Measurements from ENCODE around the gene UGT1A4.

UGT1A4 gene

GRCh38 chr2:233718552-233718951 lies at the start of gene UGT1A4:
Gene UGT1A4 (plus strand): TSS chr2:233718736. CDS start chr2:233718821, 85 bp downstream.
- H2AFZ ChIP-seq, result no peak within 1 kb of the TSS
- H3K4me2 ChIP-seq (ENCODE audit: low read length), result no peak within 1 kb of the TSS
- H3K27me3 ChIP-seq (ENCODE audit: control insufficient read depth, insufficient read depth, low read length), result no peaks in the 10 kb centered on the region
- no peaks in the 10 kb centered on the region for H3K4me1 ChIP-seq
- no peaks in the 10 kb centered on the region for H3K79me2 ChIP-seq
- H3K36me3 ChIP-seq (ENCODE audit: control insufficient read depth, insufficient read depth, low read length), result no peaks in the 10 kb centered on the region
- H3K9me3 ChIP-seq (ENCODE audit: control insufficient read depth, low read length), result no peaks in the 10 kb centered on the region
- no peak for TF ChIP-seq CTCF (IDR thresholded peaks at IDR 0.05)
- H3K4me3 ChIP-seq (ENCODE audit: low read depth, low read length), result no peak within 1 kb of the TSS
- H3K27ac ChIP-seq, result no peak within 1 kb of the TSS
- H3K9ac ChIP-seq, result no peak within 1 kb of the TSS

- Histone ChIP-seq H3K36me3 (ENCODE audit: control insufficient read depth, insufficient read depth, low read length) (no peaks in the 10 kb centered on the region), H2AFZ (no peak within 1 kb of the TSS), H3K4me2 (ENCODE audit: low read length) (no peak within 1 kb of the TSS), H3K4me1 (no peaks in the 10 kb centered on the region), H3K27me3 (ENCODE audit: control insufficient read depth, insufficient read depth, low read length) (no peaks in the 10 kb centered on the region), H3K27ac (no peak within 1 kb of the TSS), H3K4me3 (ENCODE audit: low read depth, low read length) (no peak within 1 kb of the TSS), H3K9me3 (ENCODE audit: control insufficient read depth, low read length) (no peaks in the 10 kb centered on the region), H3K79me2 (no peaks in the 10 kb centered on the region), H3K9ac (no peak within 1 kb of the TSS)
- no peak for TF ChIP-seq CTCF (IDR thresholded peaks at IDR 0.05)
These were observed 47.0 kb upstream of the UGT1A4 start, which contains the start of gene UGT1A9 for GRCh38 chr2:233671290-233672161. Gene UGT1A9 (plus strand): TSS chr2:233671898. CDS start chr2:233671935, 37 bp downstream.

GRCh38 chr2:233672886-233673285 lies 45.6 kb upstream of the UGT1A4 start:
- Histone ChIP-seq H3K4me2 (ENCODE audit: low read length) (no peak overlapping the region), H3K4me1 (no peaks in the 10 kb centered on the region), H3K27me3 (ENCODE audit: control insufficient read depth, insufficient read depth, low read length) (no peaks in the 10 kb centered on the region), H3K4me3 (ENCODE audit: low read depth, low read length) (no peak overlapping the region), H2AFZ (no peak overlapping the region), H3K79me2 (no peaks in the 10 kb centered on the region), H3K9ac (no peak overlapping the region), H3K36me3 (ENCODE audit: control insufficient read depth, insufficient read depth, low read length) (no peaks in the 10 kb centered on the region), H3K27ac (no peak overlapping the region), H3K9me3 (ENCODE audit: control insufficient read depth, low read length) (no peaks in the 10 kb centered on the region)
- TF ChIP-seq CTCF (IDR thresholded peaks at IDR 0.05), result no peak

GRCh38 chr2:233673896-233674295 lies 44.6 kb upstream of the UGT1A4 start:
- H3K9ac ChIP-seq, result no peak overlapping the region
- H2AFZ ChIP-seq, result no peak overlapping the region
- H3K36me3 ChIP-seq (ENCODE audit: control insufficient read depth, insufficient read depth, low read length), result no peaks in the 10 kb centered on the region
- H3K4me3 ChIP-seq (ENCODE audit: low read depth, low read length), result no peak overlapping the region
- H3K27me3 ChIP-seq (ENCODE audit: control insufficient read depth, insufficient read depth, low read length), result no peaks in the 10 kb centered on the region
- no peaks in the 10 kb centered on the region for H3K9me3 ChIP-seq (ENCODE audit: control insufficient read depth, low read length)
- H3K79me2 ChIP-seq, result no peaks in the 10 kb centered on the region
- TF ChIP-seq CTCF (IDR thresholded peaks at IDR 0.05), result no peak
- H3K4me1 ChIP-seq, result no peaks in the 10 kb centered on the region
- H3K27ac ChIP-seq, result no peak overlapping the region
- no peak overlapping the region for H3K4me2 ChIP-seq (ENCODE audit: low read length)

- H3K36me3 ChIP-seq (ENCODE audit: control insufficient read depth, insufficient read depth, low read length), result no peaks in the 10 kb centered on the region
- no peaks in the 10 kb centered on the region for H3K4me1 ChIP-seq
- H3K9ac ChIP-seq, result no peak overlapping the region
- H3K4me3 ChIP-seq (ENCODE audit: low read depth, low read length), result no peak overlapping the region
- H3K27ac ChIP-seq, result no peak overlapping the region
- no peaks in the 10 kb centered on the region for H3K79me2 ChIP-seq
- TF ChIP-seq CTCF (IDR thresholded peaks at IDR 0.05), result no peak
- H2AFZ ChIP-seq, result no peak overlapping the region
- H3K27me3 ChIP-seq (ENCODE audit: control insufficient read depth, insufficient read depth, low read length), result no peaks in the 10 kb centered on the region
- H3K9me3 ChIP-seq (ENCODE audit: control insufficient read depth, low read length), result no peaks in the 10 kb centered on the region
- no peak overlapping the region for H3K4me2 ChIP-seq (ENCODE audit: low read length)
These were observed 44.2 kb upstream of the UGT1A4 start for GRCh38 chr2:233674314-233674713.

All from parathyroid adenoma (tissue), 2 donors.